DND-41 (cell line): ENCODE data around the gene IGLON5.

Experiments used
- ATAC-seq: fragments of 200-7000 bp; cut with Tn5 transposase; 3 replicates; pipeline ENCODE4 v1.9.1; 2021; ENCODE audit warnings: low read depth; ENCODE audit not compliant: insufficient read depth
- DNase-seq: peaks from one replicate; pipeline ENCODE4 v3.0.0-alpha.2; 2020
- H2AFZ ChIP-seq: 2 replicates; pipeline ENCODE4 v1.6.0; 2012; ENCODE audit warnings: low read depth, low read length
- H3K27ac ChIP-seq: 2 replicates; pipeline ENCODE4 v1.5.1; 2012; ENCODE audit warnings: low read length, inconsistent platforms
- H3K27me3 ChIP-seq: fragments of 200-600 bp; sonication (generic); 2 replicates; pipeline ENCODE4 v1.6.0; 2012; ENCODE audit warnings: low read length, mild to moderate bottlenecking, inconsistent platforms; ENCODE audit not compliant: insufficient read depth, poor library complexity
- H3K36me3 ChIP-seq: 2 replicates; pipeline ENCODE4 v1.5.1; 2012; ENCODE audit warnings: low read length, inconsistent platforms; ENCODE audit not compliant: insufficient read depth
- H3K4me1 ChIP-seq: 2 replicates; pipeline ENCODE4 v1.5.1; 2012; ENCODE audit warnings: mild to moderate bottlenecking, low read length; ENCODE audit not compliant: insufficient read depth
- H3K4me2 ChIP-seq: 2 replicates; pipeline ENCODE4 v1.6.0; 2012; ENCODE audit warnings: mild to moderate bottlenecking, moderate library complexity, low read length, inconsistent platforms; ENCODE audit not compliant: insufficient read depth
- H3K4me3 ChIP-seq, 2 experiments: fragments of 200-600 bp in 1 of 2; shearing (Covaris generic) in 1 of 2; 2 replicates each; pipeline ENCODE4 v1.5.1; 2012 to 2016; ENCODE audit warnings: inconsistent platforms in 2 of 2, low read length in 2 of 2, mild to moderate bottlenecking in 2 of 2, low read depth in 1 of 2, moderate library complexity in 1 of 2
- H3K79me2 ChIP-seq: 2 replicates; pipeline ENCODE4 v1.6.0; 2012; ENCODE audit warnings: low read length, inconsistent platforms; ENCODE audit not compliant: insufficient read depth
- H3K9ac ChIP-seq: 2 replicates; pipeline ENCODE4 v1.6.0; 2012; ENCODE audit warnings: low read depth, mild to moderate bottlenecking, inconsistent platforms, low read length, moderate library complexity
- H3K9me3 ChIP-seq: 2 replicates; pipeline ENCODE4 v1.5.1; 2012; ENCODE audit warnings: low read length, moderate library complexity, mild to moderate bottlenecking, inconsistent platforms; ENCODE audit not compliant: insufficient read depth, severe bottlenecking
- H4K20me1 ChIP-seq: 2 replicates; pipeline ENCODE4 v1.6.0; 2012; ENCODE audit warnings: low read length; ENCODE audit not compliant: insufficient read depth
- CTCF ChIP-seq: IDR thresholded peaks from 2 replicates; pipeline ENCODE4 v1.5.1; 2012; ENCODE audit warnings: borderline replicate concordance, low read length, moderate library complexity, mild to moderate bottlenecking; ENCODE audit not compliant: poor library complexity, severe bottlenecking; ENCODE audit errors: extremely low read depth
- EZH2 ChIP-seq: IDR thresholded peaks from 3 replicates; pipeline ENCODE4 v1.6.1; 2012; ENCODE audit warnings: borderline replicate concordance, low read depth, mild to moderate bottlenecking, moderate library complexity, low read length, inconsistent platforms; ENCODE audit not compliant: severe bottlenecking

The IGLON5 gene

GRCh38 chr19:51318687-51319648 lies 7.5 kb downstream of the IGLON5 start:
- H3K4me2 ChIP-seq: no peak overlapping the region
- no peaks in the 10 kb centered on the region for H3K79me2 ChIP-seq
- ATAC-seq: no peak
- no peaks in the 10 kb centered on the region for H3K4me1 ChIP-seq
- no peak for TF ChIP-seq EZH2
- no peak for TF ChIP-seq CTCF
- H3K9me3 ChIP-seq: no peaks in the 10 kb centered on the region
- DNase-seq: peak; percentile 18
- H2AFZ ChIP-seq: no peak overlapping the region
- H3K27ac ChIP-seq: no peak overlapping the region
- peaks cover 3% of the 10 kb centered on the region; the same call in 1 of the 2 replicates for H4K20me1 ChIP-seq
- no peak overlapping the region for H3K4me3 ChIP-seq
- no peaks in the 10 kb centered on the region for H3K27me3 ChIP-seq
- H3K9ac ChIP-seq: no peak overlapping the region
- H3K36me3 ChIP-seq: no peaks in the 10 kb centered on the region

DNA sequence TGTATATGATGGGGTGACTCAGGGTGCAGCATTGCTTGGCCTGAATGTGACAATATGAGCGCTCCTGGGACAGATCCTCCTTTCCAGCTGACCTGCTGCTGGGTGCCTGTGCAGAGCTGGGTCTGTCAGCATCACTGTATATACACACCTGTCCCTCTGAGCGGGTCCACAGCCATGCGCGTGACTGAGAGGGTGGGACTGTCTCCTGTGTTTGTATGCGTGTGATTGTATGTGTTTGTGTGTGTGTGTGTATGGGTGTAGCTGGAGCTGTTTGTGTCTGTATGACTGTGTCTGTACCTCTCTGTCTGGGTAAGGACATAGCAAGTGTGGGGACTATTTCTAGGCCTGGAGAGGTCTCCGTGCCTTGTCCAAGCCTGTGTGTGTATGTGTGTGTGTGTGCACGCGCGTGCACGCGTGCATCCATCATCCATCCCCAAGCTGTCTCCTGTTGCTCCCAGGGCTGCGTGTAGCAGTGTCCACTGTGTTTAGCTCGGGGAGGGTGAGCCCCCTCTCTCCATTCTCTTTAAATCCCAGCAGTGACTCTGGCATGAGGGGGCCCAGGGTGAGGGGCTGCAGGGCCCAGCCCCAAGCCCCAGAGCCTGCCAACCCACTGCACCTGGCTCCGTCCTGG lies 8.3 kb downstream of the IGLON5 start:
- Histone ChIP-seq H4K20me1 (peaks cover 3% of the 10 kb centered on the region; the same call in 1 of the 2 replicates), H3K4me3 (no peak overlapping the region), H3K27me3 (no peaks in the 10 kb centered on the region), H3K9me3 (no peaks in the 10 kb centered on the region), H3K36me3 (no peaks in the 10 kb centered on the region), H3K79me2 (no peaks in the 10 kb centered on the region), H3K4me2 (no peak overlapping the region), H3K9ac (no peak overlapping the region), H3K4me1 (no peaks in the 10 kb centered on the region), H2AFZ (no peak overlapping the region), H3K27ac (no peak overlapping the region)
- no peak for TF ChIP-seq CTCF
- no peak for TF ChIP-seq EZH2
- DNase-seq (no peak), ATAC-seq (no peak)

GRCh38 chr19:51320280-51320657 lies 8.8 kb downstream of the IGLON5 start:
- Histone ChIP-seq H3K4me1 (no peaks in the 10 kb centered on the region), H3K9ac (no peak overlapping the region), H3K79me2 (no peaks in the 10 kb centered on the region), H3K27ac (no peak overlapping the region), H3K9me3 (no peaks in the 10 kb centered on the region), H3K4me3 (no peak overlapping the region), H3K27me3 (no peaks in the 10 kb centered on the region), H2AFZ (no peak overlapping the region), H4K20me1 (peaks cover 3% of the 10 kb centered on the region; the same call in 1 of the 2 replicates), H3K36me3 (no peaks in the 10 kb centered on the region), H3K4me2 (no peak overlapping the region)
- no peak for TF ChIP-seq CTCF
- TF ChIP-seq EZH2: no peak
- no peak for DNase-seq
- ATAC-seq: no peak
